GM19324 (cell line): ENCODE results near the gene CCBE1.
"Not testable (repeated sequence)": the region's sequence is repeated elsewhere in the genome, so short reads cannot be mapped to it uniquely, and the experiment has no call there.

Experiments used
- ATAC-seq: cut with Tn5 transposase; IDR thresholded peaks from one replicate; pipeline ENCODE4 v1.9.1; 2021; ENCODE audit warnings: mild to moderate bottlenecking, moderate library complexity; ENCODE audit not compliant: unreplicated experiment, low FRiP score

The CCBE1 gene

GRCh38 chr18:59686260-59686659 is 11.0 kb downstream of the CCBE1 start:
- ATAC-seq = no peak

GRCh38 chr18:59685501-59685900 is 11.7 kb downstream of the CCBE1 start:
- no peak for ATAC-seq

- ATAC-seq = no peak
Observed at GRCh38 chr18:59684777-59685176, 12.4 kb downstream of the CCBE1 start.

GRCh38 chr18:59681521-59682004 is 15.7 kb downstream of the CCBE1 start:
- no peak for ATAC-seq

GRCh38 chr18:59681051-59681450 is 16.2 kb downstream of the CCBE1 start:
- no peak for ATAC-seq

GRCh38 chr18:59675346-59675745 is 21.9 kb downstream of the CCBE1 start:
- no peak for ATAC-seq

GRCh38 chr18:59674903-59675270 is 22.3 kb downstream of the CCBE1 start:
- ATAC-seq = no peak

GRCh38 chr18:59674186-59674902 is 22.9 kb downstream of the CCBE1 start:
- ATAC-seq = no peak

GRCh38 chr18:59672235-59672711 is 24.9 kb downstream of the CCBE1 start:
- no peak for ATAC-seq

- ATAC-seq = no peak
Observed at GRCh38 chr18:59671551-59671950, 25.7 kb downstream of the CCBE1 start.

- ATAC-seq = no peak
Observed at GRCh38 chr18:59669872-59670657, 27.2 kb downstream of the CCBE1 start.

GRCh38 chr18:59667488-59667887 is 29.7 kb downstream of the CCBE1 start:
- ATAC-seq = no peak

GRCh38 chr18:59666007-59666402 is 31.2 kb downstream of the CCBE1 start:
- ATAC-seq = not testable (repeated sequence)

- ATAC-seq = no peak
Observed at GRCh38 chr18:59665057-59666006, 31.9 kb downstream of the CCBE1 start.

GRCh38 chr18:59664329-59664728 is 32.9 kb downstream of the CCBE1 start:
- no peak for ATAC-seq

GRCh38 chr18:59663096-59663495 is 34.1 kb downstream of the CCBE1 start:
- ATAC-seq = no peak

GRCh38 chr18:59661891-59662701 is 35.1 kb downstream of the CCBE1 start:
- ATAC-seq = no peak

GRCh38 chr18:59660786-59661743 is 36.2 kb downstream of the CCBE1 start:
- ATAC-seq = no peak

- no peak for ATAC-seq
Observed at GRCh38 chr18:59660366-59660765, 36.9 kb downstream of the CCBE1 start.
